ENCODE data around the gene EEF1AKMT3. TPM values are rescaled to one million over a fixed set of nuclear protein-coding genes. Genes with fewer than 3 reads are reported as not detected.

Gene EEF1AKMT3
- total and polyA plus RNA-seq, 9 of the 15 experiments (the other 6 are each of a cell fraction or from before 2014, with no cell fraction given), result 4.1 to 17.2 (median 7.9) TPM

DNA sequence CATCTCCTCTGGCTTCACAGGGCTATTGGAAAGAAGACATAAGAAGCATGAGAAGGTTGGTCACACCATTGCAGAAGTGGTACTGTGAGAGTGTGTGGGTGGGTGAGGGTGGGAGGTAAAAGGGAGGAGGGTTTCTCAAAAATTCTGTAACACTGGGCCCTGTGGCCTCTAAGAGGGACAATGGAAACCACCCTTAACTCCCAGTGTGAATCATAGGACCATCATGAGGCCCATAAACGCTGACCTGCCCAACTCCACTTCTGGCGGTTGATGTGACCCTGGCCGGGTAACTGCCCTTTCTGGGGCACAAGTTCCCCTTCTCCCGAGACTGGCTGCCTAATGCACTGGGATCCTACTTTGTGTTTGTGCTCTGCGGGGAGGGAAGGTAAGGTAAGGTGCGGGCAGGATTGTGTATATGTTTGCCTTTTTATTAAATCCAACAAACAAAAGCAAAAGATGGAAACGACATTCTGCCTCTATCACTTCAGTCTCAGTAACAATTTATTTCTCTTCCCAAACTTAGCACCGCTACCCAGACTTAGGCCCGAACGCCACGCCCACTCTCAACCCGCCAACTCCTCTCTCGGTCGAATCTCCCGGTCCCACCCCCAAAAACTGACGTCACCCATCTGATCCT is 1.1 kb upstream of the EEF1AKMT3 start:
- no peak for FAIRE-seq
- TF ChIP-seq KLF16 (IDR thresholded peaks at IDR 0.05), result no peak
- TF ChIP-seq ZBED1 (IDR thresholded peaks at IDR 0.05), result no peak
- peak; percentile 78 for TF ChIP-seq JUND (IDR thresholded peaks at IDR 0.05; ENCODE audit: borderline replicate concordance, low read depth, low read length)
- no peak; the same call in 2 of the 3 replicates for TF ChIP-seq JUND (tag; IDR thresholded peaks at IDR 0.05; ENCODE audit: borderline replicate concordance, low read depth, low read length)
- TF ChIP-seq HSF4 (CRISPR knock-in tag; IDR thresholded peaks at IDR 0.05; ENCODE audit: borderline replicate concordance), result no peak
- TF ChIP-seq, protein P1, sequence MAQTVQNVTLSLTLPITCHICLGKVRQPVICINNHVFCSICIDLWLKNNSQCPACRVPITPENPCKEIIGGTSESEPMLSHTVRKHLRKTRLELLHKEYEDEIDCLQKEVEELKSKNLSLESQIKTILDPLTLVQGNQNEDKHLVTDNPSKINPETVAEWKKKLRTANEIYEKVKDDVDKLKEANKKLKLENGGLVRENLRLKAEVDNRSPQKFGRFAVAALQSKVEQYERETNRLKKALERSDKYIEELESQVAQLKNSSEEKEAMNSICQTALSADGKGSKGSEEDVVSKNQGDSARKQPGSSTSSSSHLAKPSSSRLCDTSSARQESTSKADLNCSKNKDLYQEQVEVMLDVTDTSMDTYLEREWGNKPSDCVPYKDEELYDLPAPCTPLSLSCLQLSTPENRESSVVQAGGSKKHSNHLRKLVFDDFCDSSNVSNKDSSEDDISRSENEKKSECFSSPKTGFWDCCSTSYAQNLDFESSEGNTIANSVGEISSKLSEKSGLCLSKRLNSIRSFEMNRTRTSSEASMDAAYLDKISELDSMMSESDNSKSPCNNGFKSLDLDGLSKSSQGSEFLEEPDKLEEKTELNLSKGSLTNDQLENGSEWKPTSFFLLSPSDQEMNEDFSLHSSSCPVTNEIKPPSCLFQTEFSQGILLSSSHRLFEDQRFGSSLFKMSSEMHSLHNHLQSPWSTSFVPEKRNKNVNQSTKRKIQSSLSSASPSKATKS (CRISPR knock-in tag; IDR thresholded peaks at IDR 0.05), result no peak
- TF ChIP-seq, protein P2, sequence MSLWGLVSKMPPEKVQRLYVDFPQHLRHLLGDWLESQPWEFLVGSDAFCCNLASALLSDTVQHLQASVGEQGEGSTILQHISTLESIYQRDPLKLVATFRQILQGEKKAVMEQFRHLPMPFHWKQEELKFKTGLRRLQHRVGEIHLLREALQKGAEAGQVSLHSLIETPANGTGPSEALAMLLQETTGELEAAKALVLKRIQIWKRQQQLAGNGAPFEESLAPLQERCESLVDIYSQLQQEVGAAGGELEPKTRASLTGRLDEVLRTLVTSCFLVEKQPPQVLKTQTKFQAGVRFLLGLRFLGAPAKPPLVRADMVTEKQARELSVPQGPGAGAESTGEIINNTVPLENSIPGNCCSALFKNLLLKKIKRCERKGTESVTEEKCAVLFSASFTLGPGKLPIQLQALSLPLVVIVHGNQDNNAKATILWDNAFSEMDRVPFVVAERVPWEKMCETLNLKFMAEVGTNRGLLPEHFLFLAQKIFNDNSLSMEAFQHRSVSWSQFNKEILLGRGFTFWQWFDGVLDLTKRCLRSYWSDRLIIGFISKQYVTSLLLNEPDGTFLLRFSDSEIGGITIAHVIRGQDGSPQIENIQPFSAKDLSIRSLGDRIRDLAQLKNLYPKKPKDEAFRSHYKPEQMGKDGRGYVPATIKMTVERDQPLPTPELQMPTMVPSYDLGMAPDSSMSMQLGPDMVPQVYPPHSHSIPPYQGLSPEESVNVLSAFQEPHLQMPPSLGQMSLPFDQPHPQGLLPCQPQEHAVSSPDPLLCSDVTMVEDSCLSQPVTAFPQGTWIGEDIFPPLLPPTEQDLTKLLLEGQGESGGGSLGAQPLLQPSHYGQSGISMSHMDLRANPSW (CRISPR knock-in tag; IDR thresholded peaks at IDR 0.05), result 0 out of 2 replicates have a peak, but pooled peaks have one; percentile 9
- TF ChIP-seq NR4A1 (CRISPR knock-in tag; IDR thresholded peaks at IDR 0.05), result no peak
- TF ChIP-seq NR4A1 (tag; IDR thresholded peaks at IDR 0.05), result no peak
- TF ChIP-seq, protein P3, sequence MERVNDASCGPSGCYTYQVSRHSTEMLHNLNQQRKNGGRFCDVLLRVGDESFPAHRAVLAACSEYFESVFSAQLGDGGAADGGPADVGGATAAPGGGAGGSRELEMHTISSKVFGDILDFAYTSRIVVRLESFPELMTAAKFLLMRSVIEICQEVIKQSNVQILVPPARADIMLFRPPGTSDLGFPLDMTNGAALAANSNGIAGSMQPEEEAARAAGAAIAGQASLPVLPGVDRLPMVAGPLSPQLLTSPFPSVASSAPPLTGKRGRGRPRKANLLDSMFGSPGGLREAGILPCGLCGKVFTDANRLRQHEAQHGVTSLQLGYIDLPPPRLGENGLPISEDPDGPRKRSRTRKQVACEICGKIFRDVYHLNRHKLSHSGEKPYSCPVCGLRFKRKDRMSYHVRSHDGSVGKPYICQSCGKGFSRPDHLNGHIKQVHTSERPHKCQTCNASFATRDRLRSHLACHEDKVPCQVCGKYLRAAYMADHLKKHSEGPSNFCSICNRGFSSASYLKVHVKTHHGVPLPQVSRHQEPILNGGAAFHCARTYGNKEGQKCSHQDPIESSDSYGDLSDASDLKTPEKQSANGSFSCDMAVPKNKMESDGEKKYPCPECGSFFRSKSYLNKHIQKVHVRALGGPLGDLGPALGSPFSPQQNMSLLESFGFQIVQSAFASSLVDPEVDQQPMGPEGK (CRISPR knock-in tag; IDR thresholded peaks at IDR 0.05; ENCODE audit: borderline replicate concordance), result no peak

More for the DNA sequence above, 1.1 kb upstream of the EEF1AKMT3 start:
- CTCF ChIA-PET (ENCODE audit: low intra/inter-chr PET ratio), result interaction anchor here (0.6 kb wide), 1 partner anchor 9 kb away, joined by 3 read pairs; no protein-coding TSS in a partner anchor
- DNase-seq (ENCODE audit: extremely low read depth in 1 of 4, low spot score in 3 of 4) (peak; percentile 90 to 97 (median 92)), ATAC-seq (peak; percentile 80)
- peaks cover 23 to 34% of the 10 kb centered on the region in 2 experiments for H3K4me1 ChIP-seq (replicated peaks in 1 of 2; ENCODE audit: control insufficient read depth in 2 of 2, insufficient read depth in 2 of 2, low read length in 2 of 2)
- H3K4me3 ChIP-seq, result peak overlapping the region; percentile 71
- peaks cover 27% of the 10 kb centered on the region for H3K79me2 ChIP-seq (ENCODE audit: control insufficient read depth, insufficient read depth, low read length)
- H4K20me1 ChIP-seq (replicated peaks; ENCODE audit: control insufficient read depth, insufficient read depth, low read length), result no peaks in the 10 kb centered on the region
- under 1% methylated on average over 16 of the region's 16 CpGs for WGBS (ENCODE audit: insufficient coverage, low coverage, missing lambda C conversion rate)
- peaks cover 45% of the 10 kb centered on the region for H3K36me3 ChIP-seq (ENCODE audit: control insufficient read depth, insufficient read depth, low read length)
- peak overlapping the region; percentile 99 for H3K4me2 ChIP-seq (ENCODE audit: insufficient read depth, low read length)
- peak overlapping the region; percentile 98 for H2AFZ ChIP-seq (ENCODE audit: low read depth, low read length)
- peak overlapping the region; percentile 91 to 100 for H3K9ac ChIP-seq (ENCODE audit: insufficient read depth in 1 of 2, low read depth in 2 of 2, low read length in 2 of 2)
- no peaks in the 10 kb centered on the region for H3K27me3 ChIP-seq (ENCODE audit: control insufficient read depth in 2 of 2, insufficient read depth in 2 of 2, low read length in 2 of 2)
- intact Hi-C loops (cut with micrococcal nuclease), result no loop called here
- TSS peak; percentile 78 for BruUV-seq (replicated peaks)
- POLR2A ChIA-PET, result interaction anchor here (0.6 to 1.6 kb wide), 10 partner anchors 8 to 219 kb away, joined by 3 to 11 read pairs (median 6); partner anchors contain the start of genes CDK4 and TSFM
- H3K27ac ChIP-seq (ENCODE audit: extremely low read depth, low read depth, low read length), result peak overlapping the region; percentile 93
- in situ Hi-C loops (cut with MboI), result no loop called here
- no peaks in the 10 kb centered on the region for H3K9me3 ChIP-seq (replicated peaks; ENCODE audit: control insufficient read depth, insufficient read depth, low read depth, low read length)
- no peaks in the 10 kb centered on the region for H3K9me1 ChIP-seq (ENCODE audit: control insufficient read depth, insufficient read depth, low read length)

All from K562 (cell line).